Muscle layer of duodenum (tissue), 2 donors: ENCODE data around the gene TRAPPC3.

Experiments
- H3K27ac ChIP-seq: one replicate; pipeline ENCODE4 v1.7.0; 2013; ENCODE audit warnings: mild to moderate bottlenecking, low read length
- H3K27me3 ChIP-seq: one replicate; pipeline ENCODE4 v1.7.0; 2013; ENCODE audit warnings: low read depth, mild to moderate bottlenecking, control low read depth, low read length
- H3K36me3 ChIP-seq, 2 donors: one replicate each; pipeline ENCODE4 v1.7.0; 2013; ENCODE audit warnings: low read length in 2 of 2, control low read depth in 1 of 2, mild to moderate bottlenecking in 1 of 2; ENCODE audit not compliant: insufficient read depth in 2 of 2, control insufficient read depth in 1 of 2
- H3K4me1 ChIP-seq, 2 donors: one replicate each; pipeline ENCODE4 v1.7.0; 2013; ENCODE audit warnings: low read length in 2 of 2, mild to moderate bottlenecking in 2 of 2, control low read depth in 1 of 2, moderate library complexity in 1 of 2; ENCODE audit not compliant: insufficient read depth in 2 of 2, control insufficient read depth in 1 of 2
- H3K4me3 ChIP-seq, 2 donors: one replicate each; pipeline ENCODE4 v1.7.0; 2013; ENCODE audit warnings: low read length in 2 of 2, low read depth in 1 of 2, mild to moderate bottlenecking in 1 of 2
- H3K9me3 ChIP-seq, 2 donors: one replicate each; pipeline ENCODE4 v1.7.0; 2013; ENCODE audit warnings: low read length in 2 of 2, control low read depth in 1 of 2, mild to moderate bottlenecking in 1 of 2; ENCODE audit not compliant: control insufficient read depth in 1 of 2
- donor health status: healthy.

Gene TRAPPC3

GRCh38 chr1:36156329-36157114, 7.2 kb upstream of the TRAPPC3 start:
- Histone ChIP-seq H3K4me3 (peak overlapping the region; percentile 72 to 83), H3K9me3 (no peaks in the 10 kb centered on the region), H3K27me3 (no peaks in the 10 kb centered on the region), H3K4me1 (peaks cover 41 to 56% of the 10 kb centered on the region in 2 donors), H3K36me3 (peaks cover 0 to 4% of the 10 kb centered on the region in 2 donors), H3K27ac (peak overlapping the region; percentile 79)

GRCh38 chr1:36155408-36156328, 6.4 kb upstream of the TRAPPC3 start, which contains the start of gene MAP7D1:
TSS of gene MAP7D1 (plus strand) at chr1:36156160. CDS start at chr1:36156418, 258 bp downstream.
- H3K27ac ChIP-seq, result peak within 1 kb of the TSS; percentile 99
- peaks cover 0 to 4% of the 10 kb centered on the region in 2 donors for H3K36me3 ChIP-seq
- peaks cover 36 to 54% of the 10 kb centered on the region in 2 donors for H3K4me1 ChIP-seq
- no peaks in the 10 kb centered on the region for H3K9me3 ChIP-seq
- no peaks in the 10 kb centered on the region for H3K27me3 ChIP-seq
- peak within 1 kb of the TSS; percentile 83 to 89 for H3K4me3 ChIP-seq

- H3K4me1 ChIP-seq, result peaks cover 37 to 54% of the 10 kb centered on the region in 2 donors
These were observed 5.6 kb upstream of the TRAPPC3 start for GRCh38 chr1:36154765-36155407.

GRCh38 chr1:36154335-36154734, 5.0 kb upstream of the TRAPPC3 start:
- no peaks in the 10 kb centered on the region for H3K27me3 ChIP-seq
- H3K27ac ChIP-seq, result peak overlapping the region; percentile 99
- peaks cover 34 to 52% of the 10 kb centered on the region in 2 donors for H3K4me1 ChIP-seq
- no peak overlapping the region for H3K4me3 ChIP-seq
- no peaks in the 10 kb centered on the region for H3K9me3 ChIP-seq
- H3K36me3 ChIP-seq, result peaks cover 0 to 13% of the 10 kb centered on the region in 2 donors

More at GRCh38 chr1:36154765-36155407, 5.6 kb upstream of the TRAPPC3 start:
- peak overlapping the region; percentile 83 to 89 for H3K4me3 ChIP-seq
- H3K9me3 ChIP-seq, result no peaks in the 10 kb centered on the region
- no peaks in the 10 kb centered on the region for H3K27me3 ChIP-seq
- peaks cover 0 to 12% of the 10 kb centered on the region in 2 donors for H3K36me3 ChIP-seq
- H3K27ac ChIP-seq, result peak overlapping the region; percentile 99

GRCh38 chr1:36153476-36153875, 4.2 kb upstream of the TRAPPC3 start:
- Histone ChIP-seq H3K36me3 (peaks cover 0 to 13% of the 10 kb centered on the region in 2 donors), H3K4me1 (peaks cover 34 to 47% of the 10 kb centered on the region in 2 donors), H3K27me3 (no peaks in the 10 kb centered on the region), H3K27ac (no peak overlapping the region), H3K9me3 (no peaks in the 10 kb centered on the region), H3K4me3 (no peak overlapping the region)

GRCh38 chr1:36151845-36152203, 2.5 kb upstream of the TRAPPC3 start:
- H3K27me3 ChIP-seq, result no peaks in the 10 kb centered on the region
- H3K4me1 ChIP-seq, result peaks cover 25 to 45% of the 10 kb centered on the region in 2 donors
- H3K9me3 ChIP-seq, result no peaks in the 10 kb centered on the region
- peaks cover 0 to 13% of the 10 kb centered on the region in 2 donors for H3K36me3 ChIP-seq
- peak overlapping the region; percentile 93 for H3K27ac ChIP-seq
- H3K4me3 ChIP-seq, result no peak overlapping the region

GRCh38 chr1:36151134-36151844, 2.0 kb upstream of the TRAPPC3 start:
- Histone ChIP-seq H3K4me1 (peaks cover 25 to 45% of the 10 kb centered on the region in 2 donors), H3K27ac (peak overlapping the region; percentile 93), H3K9me3 (no peaks in the 10 kb centered on the region), H3K4me3 (peak overlapping the region in 1 of 2 donors; percentile 86), H3K27me3 (no peaks in the 10 kb centered on the region), H3K36me3 (peaks cover 0 to 12% of the 10 kb centered on the region in 2 donors)

GRCh38 chr1:36150296-36151133, 1.2 kb upstream of the TRAPPC3 start:
- Histone ChIP-seq H3K4me1 (peaks cover 25 to 45% of the 10 kb centered on the region in 2 donors), H3K36me3 (peaks cover 0 to 12% of the 10 kb centered on the region in 2 donors), H3K27me3 (no peaks in the 10 kb centered on the region), H3K4me3 (peak overlapping the region; percentile 28 to 86), H3K27ac (peak overlapping the region; percentile 93), H3K9me3 (no peaks in the 10 kb centered on the region)

GRCh38 chr1:36149973-36150295, 648 bp upstream of the TRAPPC3 start:
- H3K4me1 ChIP-seq, result peaks cover 21 to 41% of the 10 kb centered on the region in 2 donors
- H3K27ac ChIP-seq, result peak overlapping the region; percentile 93
- H3K4me3 ChIP-seq, result peak overlapping the region in 1 of 2 donors; percentile 86
- no peaks in the 10 kb centered on the region for H3K9me3 ChIP-seq
- no peaks in the 10 kb centered on the region for H3K27me3 ChIP-seq
- peaks cover 0 to 12% of the 10 kb centered on the region in 2 donors for H3K36me3 ChIP-seq

GRCh38 chr1:36148821-36149236, 457 bp downstream of the TRAPPC3 start:
- H3K27ac ChIP-seq, result peak overlapping the region; percentile 93

More at GRCh38 chr1:36148821-36149236, 457 bp downstream of the TRAPPC3 start:
- H3K9me3 ChIP-seq, result no peaks in the 10 kb centered on the region
- peak overlapping the region; percentile 86 to 97 for H3K4me3 ChIP-seq
- peaks cover 18 to 37% of the 10 kb centered on the region in 2 donors for H3K4me1 ChIP-seq
- no peaks in the 10 kb centered on the region for H3K27me3 ChIP-seq
- peaks cover 0 to 12% of the 10 kb centered on the region in 2 donors for H3K36me3 ChIP-seq
